ENCODE data around the gene COL23A1.
"Not testable (repeated sequence)": the region's sequence is repeated elsewhere in the genome, so short reads cannot be mapped to it uniquely, and the experiment has no call there.

Gene COL23A1

DNA sequence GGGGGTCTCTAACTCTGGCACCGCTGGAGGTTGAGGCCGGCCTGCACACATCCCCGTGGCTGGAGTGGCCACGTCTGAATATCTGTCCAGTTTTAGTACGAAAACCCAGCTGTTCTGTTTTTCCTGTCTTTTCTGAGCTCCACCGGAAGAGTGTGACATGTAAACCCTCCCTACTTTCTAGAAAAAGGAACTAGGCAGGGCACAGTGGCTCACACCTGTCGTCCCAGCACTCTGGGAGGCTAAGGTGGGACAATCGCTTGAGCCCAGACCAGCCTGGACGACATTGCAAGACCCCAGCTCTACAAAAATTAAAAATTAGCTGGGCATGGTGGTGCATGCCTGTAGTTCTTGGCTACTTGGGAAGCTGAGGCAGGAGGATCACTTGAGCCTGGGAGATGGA, 349.4 kb downstream of the COL23A1 start:
- FAIRE-seq (peak; percentile 73), DNase-seq (ENCODE audit: insufficient read length, low spot score) (no peak)

DNA sequence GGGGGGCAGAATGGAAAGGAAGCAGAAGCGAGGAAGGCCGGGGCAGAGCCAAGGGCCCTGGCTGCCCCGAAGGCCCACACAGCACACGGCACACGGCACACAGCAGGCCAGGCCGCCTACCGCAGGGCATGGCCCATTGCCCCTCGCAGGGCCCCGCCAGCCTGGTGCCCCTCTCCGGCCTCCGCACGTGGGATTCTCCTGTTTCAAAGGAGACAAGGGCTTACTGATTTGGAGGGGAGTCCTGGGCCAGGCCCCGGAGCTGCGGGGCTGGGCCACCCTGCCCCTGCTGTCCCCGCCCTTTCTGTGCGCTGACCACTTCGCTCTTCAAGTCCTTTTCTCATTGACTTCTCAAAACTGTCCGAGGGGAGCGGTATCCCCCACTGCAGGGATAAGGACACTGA, 349.9 kb downstream of the COL23A1 start:
- FAIRE-seq (no peak), DNase-seq (ENCODE audit: insufficient read length, low spot score) (no peak)

DNA sequence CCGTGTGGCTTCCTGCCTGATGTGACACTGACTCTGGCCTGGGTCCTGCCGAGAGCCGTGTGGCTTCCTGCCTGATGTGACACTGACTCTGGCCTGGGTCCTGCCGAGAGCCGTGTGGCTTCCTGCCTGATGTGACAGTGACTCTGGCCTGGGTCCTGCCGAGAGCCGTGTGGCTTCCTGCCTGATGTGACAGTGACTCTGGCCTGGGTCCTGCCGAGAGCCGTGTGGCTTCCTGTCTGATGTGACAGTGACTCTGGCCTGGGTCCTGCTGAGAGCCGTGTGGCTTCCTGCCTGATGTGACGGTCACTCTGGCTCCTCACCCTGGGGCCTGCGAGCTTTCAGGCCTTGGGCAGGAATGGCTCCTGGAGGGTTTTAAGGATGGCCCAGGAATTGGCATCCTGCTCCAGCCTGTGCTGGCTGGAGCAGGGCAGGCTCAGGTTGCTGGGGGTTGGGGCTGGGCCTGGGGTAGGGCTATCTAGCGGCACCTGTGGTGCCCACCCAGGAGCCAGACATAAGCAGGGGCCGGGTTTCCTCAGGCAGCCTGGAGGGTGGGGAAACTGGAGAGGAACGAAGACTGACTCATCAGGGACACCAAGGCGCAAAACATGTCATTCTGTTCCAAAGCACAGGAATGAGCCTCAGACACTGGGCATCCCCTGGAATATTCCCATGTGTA, 350.4 kb downstream of the COL23A1 start:
- FAIRE-seq; DNase-seq (ENCODE audit: insufficient read length, low spot score): not testable (repeated sequence)

DNA sequence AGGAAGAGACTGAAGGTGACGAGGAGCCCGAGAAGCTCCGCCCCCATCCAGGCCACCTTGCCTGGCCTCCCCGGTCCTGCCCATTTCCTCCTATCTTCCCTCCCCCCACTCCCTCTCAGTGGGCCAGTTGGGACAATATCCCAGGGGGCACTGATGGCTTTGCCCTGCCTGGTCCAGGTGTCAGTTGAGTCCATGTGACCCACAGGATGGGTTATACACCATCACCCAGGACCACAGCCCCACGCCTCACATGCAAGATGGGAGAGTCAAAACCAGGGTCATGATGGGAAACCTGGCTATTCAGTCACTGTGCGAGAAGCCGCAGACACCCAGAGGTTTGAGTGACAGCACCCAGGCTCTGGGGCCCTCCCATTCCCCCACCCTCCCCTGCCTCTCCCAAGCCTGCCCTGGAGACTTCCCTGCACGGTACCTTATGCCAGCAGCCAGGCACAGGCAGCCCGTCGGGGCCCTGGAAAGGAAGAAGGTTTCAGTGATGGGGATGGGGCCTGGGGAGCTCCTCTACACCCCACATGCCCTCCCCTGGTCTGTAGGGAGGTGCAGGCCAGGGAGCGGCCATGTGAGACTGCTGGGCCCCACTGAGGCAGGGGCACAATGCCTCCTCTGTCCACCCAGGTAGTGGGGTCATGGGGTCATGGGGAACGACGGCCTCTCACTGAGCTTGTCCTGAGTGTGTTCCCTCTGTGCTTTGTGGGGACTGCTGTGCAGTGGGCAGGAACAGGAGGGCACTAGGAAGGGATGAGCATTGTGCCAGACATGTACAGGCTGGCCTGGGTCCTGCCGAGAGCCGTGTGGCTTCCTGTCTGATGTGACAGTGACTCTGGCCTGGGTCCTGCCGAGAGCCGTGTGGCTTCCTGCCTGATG, 351.2 kb downstream of the COL23A1 start:
- no peak for FAIRE-seq
- no peak for DNase-seq (ENCODE audit: insufficient read length, low spot score)

DNA sequence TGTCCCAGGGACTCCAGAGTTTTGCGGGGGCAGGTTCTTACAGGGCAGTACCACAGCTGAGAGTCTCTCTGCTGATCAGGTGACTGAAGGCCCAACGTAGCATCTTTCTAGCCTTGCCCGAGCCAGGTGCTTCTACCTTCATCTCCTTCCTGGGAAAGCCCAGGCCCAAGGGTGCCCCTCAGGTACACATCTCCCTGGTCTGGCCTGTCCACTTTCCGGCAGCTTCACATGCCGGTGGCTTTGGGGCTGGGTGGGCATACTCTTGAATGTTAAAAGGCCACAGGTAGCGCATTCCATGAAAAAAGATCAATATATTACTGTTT, 351.9 kb downstream of the COL23A1 start:
- DNase-seq (ENCODE audit: insufficient read length, low spot score): no peak
- no peak for FAIRE-seq

DNA sequence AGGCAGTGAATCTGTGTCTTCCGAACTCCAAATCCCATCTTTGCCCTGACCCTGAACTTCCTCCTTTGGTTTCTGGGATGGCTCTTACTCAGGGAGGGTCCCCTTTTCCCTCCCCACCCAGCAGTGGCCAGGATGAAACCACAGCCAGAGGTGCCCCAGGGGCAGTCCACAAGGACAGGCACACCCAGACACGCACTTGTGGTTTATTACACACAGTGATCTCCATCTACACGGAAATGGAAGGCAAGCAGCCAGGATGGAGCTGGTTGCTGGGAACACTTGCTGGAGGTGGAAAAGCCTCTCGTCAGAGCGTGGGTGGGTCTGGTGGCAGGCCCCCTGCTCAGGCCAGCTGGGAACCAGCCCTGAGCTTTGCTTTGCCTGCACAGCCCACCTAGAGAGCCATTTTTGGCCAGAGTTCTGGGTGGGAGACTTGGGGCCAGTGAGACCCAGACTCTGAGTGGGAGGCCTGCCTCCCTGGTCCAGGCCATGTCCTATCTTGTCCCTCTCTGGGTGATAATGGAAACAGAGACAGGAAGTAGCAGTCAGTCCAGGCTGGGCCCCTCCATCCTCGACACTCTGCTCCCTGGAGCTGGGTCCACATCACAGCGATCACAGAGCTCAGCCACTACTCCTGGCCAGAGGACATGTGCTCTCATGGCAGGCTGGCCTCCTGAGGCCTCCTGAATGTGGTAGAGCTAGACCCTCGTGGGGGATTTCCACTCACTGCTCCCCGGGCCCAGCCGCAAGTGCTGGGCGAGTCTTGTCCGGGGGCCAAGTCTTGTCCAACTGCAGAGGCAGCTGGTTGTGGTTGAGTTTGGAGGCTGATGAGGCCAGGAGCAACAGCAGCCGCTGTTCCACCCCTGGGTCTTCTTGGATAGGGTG, 352.5 kb downstream of the COL23A1 start:
- FAIRE-seq (no peak), DNase-seq (ENCODE audit: insufficient read length, low spot score) (no peak)

DNA sequence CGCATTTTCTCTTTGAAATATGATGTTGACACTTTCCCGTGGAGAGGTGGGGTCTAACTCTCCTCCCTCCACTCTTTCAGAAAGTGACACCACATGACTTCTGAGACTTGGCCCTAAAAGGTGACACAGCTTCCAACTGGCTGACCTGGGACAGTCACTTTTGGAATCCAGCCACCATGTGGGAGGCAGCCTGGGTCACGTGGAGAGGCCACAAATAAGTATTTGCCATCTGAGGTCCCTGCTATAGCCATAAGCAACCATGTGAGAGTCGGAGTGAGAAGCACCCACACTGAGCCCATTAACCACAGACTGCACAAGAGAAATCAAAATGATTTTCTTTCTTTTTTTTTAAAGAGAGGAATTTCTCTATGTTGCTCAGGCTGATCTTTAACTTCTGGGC, 353.5 kb downstream of the COL23A1 start:
- FAIRE-seq (no peak), DNase-seq (ENCODE audit: insufficient read length, low spot score) (no peak)

DNA sequence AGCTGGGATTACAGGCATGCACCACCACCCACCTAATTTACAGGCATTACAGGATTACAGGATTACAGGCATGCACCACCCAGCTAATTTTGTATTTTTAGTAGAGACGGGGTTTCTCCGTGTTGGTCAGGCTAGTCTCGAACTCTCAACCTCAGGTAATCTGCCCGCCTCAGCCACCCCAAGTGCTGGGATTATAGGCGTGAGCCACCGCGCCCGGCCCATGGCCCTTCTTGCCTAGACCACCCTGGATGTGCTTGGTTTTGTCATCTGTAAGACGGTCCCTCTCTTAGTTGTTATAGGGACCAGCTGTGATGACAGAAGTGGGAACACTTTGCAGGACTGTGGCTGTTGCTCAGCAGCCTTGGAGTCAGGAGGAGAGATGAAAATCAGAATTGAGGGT, 354.1 kb downstream of the COL23A1 start:
- FAIRE-seq (no peak), DNase-seq (ENCODE audit: insufficient read length, low spot score) (no peak)

DNA sequence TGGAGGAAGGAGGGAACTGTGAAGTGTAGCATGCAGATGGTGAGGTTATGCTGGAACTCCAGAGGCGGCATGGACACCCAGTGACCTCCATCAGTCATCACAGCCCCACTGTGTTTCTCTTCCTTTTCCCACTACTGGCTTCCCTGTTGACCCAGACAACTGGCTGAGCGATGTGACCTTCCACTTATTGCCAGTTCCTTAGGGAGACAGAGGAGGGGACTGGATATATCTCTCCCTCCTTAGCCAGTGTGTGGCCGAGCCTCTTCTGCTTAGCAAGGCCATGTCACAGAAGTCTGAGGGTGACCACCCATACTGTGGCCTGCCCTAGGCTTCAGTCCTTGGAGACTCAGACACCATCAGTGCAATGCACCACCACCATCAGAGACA, 354.6 kb downstream of the COL23A1 start:
- DNase-seq (ENCODE audit: insufficient read length, low spot score): no peak

DNA sequence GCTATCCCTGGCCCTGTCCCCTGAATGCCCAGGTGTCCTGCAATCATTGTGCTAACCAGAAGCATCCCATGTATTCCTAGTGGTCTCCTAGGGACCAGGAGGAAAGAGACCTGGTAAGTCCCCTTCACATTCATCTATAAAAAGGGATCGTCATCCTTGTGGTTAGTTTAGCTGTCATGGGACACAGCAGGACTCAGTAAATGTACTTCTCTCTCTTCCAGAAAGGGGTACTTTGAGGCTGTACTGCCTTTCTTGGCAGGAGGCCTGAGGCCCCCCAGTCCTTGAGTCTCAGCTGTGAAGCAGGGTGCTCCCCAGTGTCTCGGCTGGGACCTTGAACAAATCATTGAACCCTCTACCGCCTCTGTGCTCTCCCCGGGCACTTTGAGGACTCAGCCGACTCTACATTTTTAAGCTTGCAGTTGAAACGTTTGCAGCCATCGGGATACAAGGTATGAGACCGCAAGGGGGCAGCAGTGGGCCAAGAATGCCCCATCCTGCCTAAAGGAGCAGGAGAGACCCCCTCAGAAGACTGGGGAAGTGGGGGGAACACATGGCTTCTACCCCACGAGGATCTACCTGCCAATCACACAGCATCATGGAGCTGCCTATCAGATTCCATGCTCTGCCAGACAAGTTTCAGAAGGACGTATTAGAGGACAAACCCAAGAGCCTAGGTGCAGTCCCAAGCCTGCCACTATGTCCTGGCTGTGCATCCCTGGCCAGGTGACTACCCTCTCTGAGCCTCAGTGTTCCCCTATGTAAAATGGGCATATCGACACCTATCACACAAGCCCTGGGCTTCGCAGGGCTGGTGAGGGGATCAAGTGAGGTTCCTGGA, 355.2 kb downstream of the COL23A1 start:
- peak; percentile 65 for FAIRE-seq
- DNase-seq (ENCODE audit: insufficient read length, low spot score): peak; percentile 78

More for the DNA sequence above, 354.6 kb downstream of the COL23A1 start:
- no peak for FAIRE-seq

DNA sequence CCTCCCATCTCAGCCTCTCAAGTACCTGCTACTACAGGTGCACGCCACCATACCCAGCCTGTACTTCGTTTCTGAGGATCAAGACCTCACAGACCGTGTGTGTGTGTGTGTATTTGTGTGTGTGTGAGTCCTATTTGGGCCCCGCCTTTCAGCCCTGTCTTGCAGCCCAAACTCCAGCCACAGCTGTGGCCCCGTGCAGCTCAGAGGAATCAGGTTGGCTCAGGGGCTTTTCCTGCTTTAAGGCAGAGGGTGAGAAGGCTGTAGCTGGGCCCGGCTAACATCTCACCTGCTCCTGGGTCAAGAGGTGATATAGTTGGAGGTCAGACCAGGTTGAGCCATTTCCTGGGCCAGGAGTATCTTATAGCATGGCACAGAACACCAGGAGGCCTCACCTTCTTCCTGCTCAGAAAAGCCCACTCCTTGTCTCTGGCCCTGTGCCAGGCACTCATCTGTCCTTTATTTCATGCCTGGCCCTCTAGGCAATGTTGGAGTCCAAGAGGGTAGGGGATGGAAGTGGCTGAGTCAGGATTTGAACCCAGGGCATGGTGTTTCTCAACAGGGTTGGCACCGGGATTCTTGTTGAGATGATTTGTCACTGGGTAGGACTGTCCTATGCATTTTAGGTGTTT, 356.0 kb downstream of the COL23A1 start:
- no peak for DNase-seq (ENCODE audit: insufficient read length, low spot score)
- FAIRE-seq: no peak

DNA sequence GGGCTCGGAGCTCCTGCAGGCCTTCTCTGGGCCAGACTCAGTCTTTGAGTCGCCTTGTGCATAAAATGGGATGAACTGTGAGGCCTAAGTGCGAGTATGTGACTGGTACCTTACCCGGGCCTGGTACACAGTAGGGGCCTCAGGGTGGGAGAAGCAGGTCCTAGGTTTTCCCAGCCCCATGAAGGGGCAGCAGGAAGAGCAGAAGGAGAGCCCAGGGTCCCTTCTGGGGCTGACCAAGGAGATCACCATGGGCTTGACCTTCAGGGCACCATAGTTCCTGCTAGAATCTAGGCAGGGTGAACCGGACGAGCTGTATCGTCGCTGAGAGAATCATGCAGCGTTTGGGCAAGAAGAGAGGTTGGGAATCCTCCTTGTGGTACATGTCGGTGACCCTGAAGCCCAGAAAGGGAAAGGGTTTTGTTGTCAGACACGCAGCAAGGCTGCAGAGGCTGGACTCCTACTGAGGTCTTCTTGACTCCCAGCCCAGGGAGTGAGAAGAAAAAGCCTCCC, 357.2 kb downstream of the COL23A1 start:
- no peak for DNase-seq (ENCODE audit: insufficient read length, low spot score)
- no peak for FAIRE-seq

DNA sequence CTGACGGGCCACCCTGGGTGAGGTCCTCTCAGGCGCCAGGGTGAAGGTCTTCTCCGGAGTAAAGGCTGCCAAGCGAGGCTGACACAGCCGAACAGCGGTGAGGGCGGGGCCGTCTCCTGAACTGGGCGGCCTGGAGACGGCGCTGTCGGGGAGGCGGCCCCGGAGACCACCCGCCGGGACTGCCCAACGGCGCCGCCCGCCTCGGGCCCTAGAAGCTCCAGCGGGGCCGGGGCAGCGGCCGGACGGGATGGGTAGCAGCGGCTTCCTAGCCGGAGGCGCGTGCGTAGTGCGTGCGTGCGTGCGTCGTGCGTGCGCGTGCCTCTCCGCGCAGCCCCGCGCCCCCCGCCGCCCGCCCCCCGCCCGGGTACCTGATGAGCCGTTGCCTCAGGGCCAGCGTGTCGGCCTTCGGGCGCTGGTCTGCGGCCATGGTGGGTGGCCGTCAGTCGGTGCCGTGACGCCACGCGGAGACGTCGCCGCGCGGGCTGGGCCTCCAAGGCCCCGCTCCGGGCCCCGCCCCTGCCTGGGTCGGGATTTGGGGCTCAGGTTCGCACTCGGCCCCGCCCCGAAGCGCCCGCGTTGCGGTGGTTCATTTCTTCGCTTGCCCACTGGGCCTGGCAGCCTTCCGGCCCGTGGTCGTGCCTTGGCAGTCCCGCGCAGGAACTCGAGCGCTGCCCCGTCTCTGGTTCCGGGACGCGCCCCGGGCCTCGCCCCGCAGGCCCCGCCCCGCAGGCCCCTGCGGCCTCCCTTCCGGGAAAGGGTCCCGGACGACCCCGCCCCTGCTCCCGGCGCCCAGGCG, 357.9 kb downstream of the COL23A1 start, which contains the start of gene PHYKPL:
PHYKPL (minus strand) TSS at position 679 of the 796 bp plus-strand sequence; CDS start at position 427, 252 bp downstream.
- peak; percentile 57 for DNase-seq (ENCODE audit: insufficient read length, low spot score)
- FAIRE-seq: no peak

DNA sequence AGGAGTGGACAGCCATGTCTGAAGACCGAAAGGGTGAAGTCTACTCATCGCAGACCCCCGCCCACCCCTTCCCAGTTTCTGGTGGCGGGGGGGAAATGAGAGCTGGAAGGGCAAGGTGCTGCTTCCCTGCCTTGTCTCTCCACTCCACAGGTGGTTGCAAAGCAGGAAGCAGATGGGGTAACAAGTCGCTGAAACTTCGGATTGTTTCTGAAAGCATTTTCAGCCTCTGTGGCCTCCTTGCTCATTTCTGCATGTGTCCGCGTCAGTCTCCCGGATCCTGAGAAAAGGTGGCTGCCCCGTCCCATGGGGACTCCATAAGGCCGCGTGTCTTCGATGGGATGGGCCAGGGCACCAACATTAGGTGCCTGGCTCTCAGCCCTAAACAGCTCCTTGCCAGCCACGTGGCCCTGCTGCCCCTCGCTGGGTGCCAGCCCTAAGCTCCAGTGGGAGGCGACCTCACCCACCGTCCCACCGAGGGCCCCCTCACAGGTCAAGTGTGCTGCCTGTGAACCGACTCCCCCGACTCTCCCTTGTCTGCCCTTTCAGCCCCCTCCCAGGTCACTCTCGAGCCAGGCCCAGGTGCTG, 358.6 kb downstream of the COL23A1 start:
- peak; percentile 23 for FAIRE-seq
- no peak for DNase-seq (ENCODE audit: insufficient read length, low spot score)

DNA sequence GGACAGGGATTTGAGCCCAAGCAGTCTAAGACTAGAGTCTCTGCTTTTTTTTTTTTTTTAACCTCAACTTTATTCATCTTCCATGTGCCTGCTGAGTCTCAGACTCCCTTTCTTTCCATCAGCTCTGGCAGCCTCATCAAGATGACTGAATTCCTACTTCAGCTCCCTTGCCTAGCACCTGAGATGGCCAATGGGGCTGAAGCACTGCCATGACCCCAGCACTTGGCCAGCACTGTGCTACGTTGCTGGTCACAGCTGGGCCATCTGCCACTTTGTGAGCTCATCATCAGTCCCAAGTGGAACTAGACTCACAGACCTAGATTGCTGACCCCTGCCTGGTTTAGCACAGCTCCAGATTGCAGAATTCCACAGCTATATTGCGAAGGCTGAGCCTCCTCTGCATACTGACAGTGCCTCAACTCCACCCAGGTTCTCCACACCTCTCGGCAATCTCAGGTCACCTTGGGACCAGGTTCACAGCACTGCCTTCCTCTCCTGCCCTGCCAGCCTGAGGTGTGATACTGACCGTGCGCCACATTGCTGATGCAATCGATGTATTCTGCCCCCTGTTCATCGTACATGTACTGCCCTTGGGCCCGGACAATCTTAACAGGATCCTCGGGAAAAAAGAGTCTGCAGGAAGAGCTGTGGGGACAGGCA, 359.2 kb downstream of the COL23A1 start:
- DNase-seq (ENCODE audit: insufficient read length, low spot score) (no peak), FAIRE-seq (no peak)

DNA sequence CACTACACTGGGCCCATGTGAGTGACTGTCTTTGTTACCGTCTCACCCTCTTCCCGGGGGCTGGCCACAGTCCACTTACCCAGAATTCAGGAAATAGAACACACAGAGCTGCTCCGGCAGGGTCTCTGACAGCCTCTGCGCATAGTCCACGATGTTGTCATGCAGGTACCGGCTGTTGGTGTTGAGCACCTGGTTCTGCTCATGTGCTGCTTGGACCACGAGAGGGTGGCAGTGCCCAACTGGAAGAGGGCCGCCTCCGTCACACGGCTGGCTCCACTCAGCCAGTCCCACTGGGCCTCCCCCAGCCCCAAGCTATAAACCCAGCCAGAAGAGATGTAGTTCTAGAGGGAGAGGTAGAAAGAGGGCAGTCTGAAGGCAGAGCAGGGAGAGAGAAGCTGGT, 360.3 kb downstream of the COL23A1 start:
- no peak for DNase-seq (ENCODE audit: insufficient read length, low spot score)
- no peak for FAIRE-seq

DNA sequence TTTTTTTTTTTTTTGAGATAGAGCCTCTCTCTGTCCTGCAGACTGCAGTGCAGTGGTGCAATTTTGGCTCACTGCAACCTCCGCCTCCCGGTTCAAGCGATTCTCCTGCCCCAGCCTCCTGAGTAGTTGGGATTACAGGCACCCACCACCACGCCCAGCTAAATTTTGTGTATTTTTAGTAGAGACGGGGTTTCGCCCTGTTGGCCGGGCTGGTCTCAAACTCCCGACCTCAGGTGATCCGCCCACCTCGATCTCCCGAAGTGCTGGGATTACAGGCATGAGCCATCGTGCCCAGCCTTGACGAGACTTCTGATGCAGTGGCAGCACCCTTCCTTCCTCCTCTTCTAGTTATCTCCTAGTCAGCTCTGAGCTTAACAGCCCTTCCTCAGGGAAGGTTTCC, 361.1 kb downstream of the COL23A1 start:
- not testable (repeated sequence) for FAIRE-seq; DNase-seq (ENCODE audit: insufficient read length, low spot score)

DNA sequence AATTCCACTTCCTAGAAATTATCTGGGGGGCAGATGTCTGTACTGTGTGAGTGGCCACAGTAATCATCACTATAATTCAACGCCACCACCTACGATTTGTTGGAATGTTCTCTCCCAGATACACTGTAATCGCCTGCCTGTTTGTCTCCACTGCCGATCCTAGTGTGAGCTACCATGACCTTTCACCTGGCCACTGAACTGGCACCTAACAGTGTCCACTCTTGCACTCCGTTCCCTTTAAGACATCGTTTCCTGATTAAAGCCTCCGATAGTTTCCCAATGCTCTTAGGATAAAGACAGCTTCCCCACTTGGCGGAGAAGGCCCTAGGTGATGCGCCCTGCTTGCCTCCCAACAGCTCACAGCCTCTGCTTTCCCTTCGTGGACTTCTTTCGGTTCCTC, 361.6 kb downstream of the COL23A1 start:
- DNase-seq (ENCODE audit: insufficient read length, low spot score) (no peak), FAIRE-seq (no peak)
